Karpas-422 (cell line): ENCODE data around the gene TECR. TPM values are rescaled to one million over a fixed set of nuclear protein-coding genes. Genes with fewer than 3 reads are reported as not detected.

Source experiments
- DNase-seq: peaks from one replicate; pipeline ENCODE4 v3.0.0-alpha.2; 2015
- H2AFZ ChIP-seq: fragments of 200-600 bp; sonication (generic); 2 replicates; pipeline ENCODE4 v1.6.1; 2014; ENCODE audit warnings: antibody characterized with exemption, low read length, mixed read lengths
- H3K27ac ChIP-seq: fragments of 200-600 bp; sonication (generic); 2 replicates; pipeline ENCODE4 v1.5.1; 2014; ENCODE audit warnings: mild to moderate bottlenecking, low read length, moderate library complexity
- H3K27me3 ChIP-seq: fragments of 200-600 bp; sonication (generic); 2 replicates; pipeline ENCODE4 v1.6.1; 2014; ENCODE audit warnings: low read length, mixed read lengths
- H3K36me3 ChIP-seq: fragments of 200-600 bp; sonication (generic); 2 replicates; pipeline ENCODE4 v1.6.1; 2014; ENCODE audit warnings: low read length, mixed read lengths; ENCODE audit not compliant: insufficient read depth
- H3K4me1 ChIP-seq: fragments of 200-600 bp; sonication (generic); 2 replicates; pipeline ENCODE4 v1.6.1; 2014; ENCODE audit warnings: mild to moderate bottlenecking, low read length, mixed read lengths
- H3K4me2 ChIP-seq: fragments of 200-600 bp; sonication (generic); 2 replicates; pipeline ENCODE4 v1.6.1; 2014; ENCODE audit warnings: low read length, low read depth, mild to moderate bottlenecking; ENCODE audit not compliant: poor library complexity, severe bottlenecking
- H3K4me3 ChIP-seq: fragments of 200-600 bp; sonication (generic); 2 replicates; pipeline ENCODE4 v1.5.1; 2014; ENCODE audit warnings: mild to moderate bottlenecking, antibody characterized with exemption, low read length, mixed read lengths
- H3K79me2 ChIP-seq: fragments of 200-600 bp; sonication (generic); 2 replicates; pipeline ENCODE4 v1.6.1; 2014; ENCODE audit warnings: mild to moderate bottlenecking, low read length, mixed read lengths
- H3K9ac ChIP-seq: fragments of 200-600 bp; sonication (generic); 2 replicates; pipeline ENCODE4 v1.6.0; 2014; ENCODE audit warnings: low read length
- H3K9me2 ChIP-seq: fragments of 200-600 bp; sonication (generic), shearing (Covaris generic); replicated peaks from 2 replicates; pipeline ENCODE4 v1.6.0; 2014; ENCODE audit warnings: mild to moderate bottlenecking, low read length, moderate library complexity; ENCODE audit not compliant: insufficient read depth
- H3K9me3 ChIP-seq: fragments of 300-700, 200-600 bp; sonication (generic); 2 replicates; pipeline ENCODE4 v1.6.1; 2014; ENCODE audit warnings: low read length, mixed read lengths
- H4K20me1 ChIP-seq: fragments of 200-600 bp; sonication (generic); 2 replicates; pipeline ENCODE4 v1.6.1; 2014; ENCODE audit warnings: mild to moderate bottlenecking, antibody characterized with exemption, low read length, low read depth; ENCODE audit not compliant: insufficient read depth
- total RNA-seq: library from RNA; depleted of rRNA; stranded (reverse); fragments of >200 nt; shearing (Covaris generic); gene quantifications from 2 replicates; pipeline ENCODE4 v1.2.3, GENCODE V29; 2014; ENCODE audit warnings: low replicate concordance

The TECR gene
- total RNA-seq, 1 experiment from 2014 or later, result 81.4 TPM

DNA sequence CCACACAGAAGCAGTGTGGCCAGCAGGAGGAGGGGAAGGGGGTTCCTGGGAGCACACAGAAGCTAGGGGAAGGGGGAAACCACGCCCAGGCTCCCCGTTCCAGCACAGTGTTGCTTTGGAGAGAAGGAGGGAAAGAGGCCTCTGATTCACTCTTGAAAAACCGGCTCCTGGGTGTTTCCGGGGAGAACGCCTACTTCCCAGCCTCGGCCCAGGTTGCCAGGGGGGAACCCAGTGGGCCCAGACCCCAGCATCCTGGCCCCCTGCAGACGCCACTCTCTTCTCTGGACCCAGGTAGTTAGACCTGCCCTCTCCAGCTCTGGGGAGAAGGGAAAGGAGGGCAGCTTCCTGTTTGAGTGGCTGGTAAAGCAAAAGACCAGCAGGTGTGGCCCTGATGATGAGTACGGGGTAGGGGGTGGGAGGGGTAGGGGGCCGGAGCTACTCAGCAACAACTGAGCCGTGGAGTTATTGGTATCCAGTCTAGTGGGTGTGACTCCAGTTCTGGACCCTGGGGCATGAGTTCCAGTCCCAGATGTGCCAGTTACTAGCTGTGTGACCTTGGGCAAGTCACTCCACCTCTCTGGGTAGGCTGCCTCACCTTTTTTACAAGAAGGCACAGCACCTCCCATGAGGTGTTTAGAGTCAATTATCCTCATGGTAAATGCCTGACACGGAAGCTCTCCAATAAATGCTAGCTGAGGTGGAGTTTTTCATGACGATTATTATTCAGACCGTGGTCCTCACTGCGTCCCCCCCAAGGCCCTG lies 34.3 kb upstream of the TECR start:
- H3K9me3 ChIP-seq, result no peaks in the 10 kb centered on the region
- no peak for DNase-seq
- H3K79me2 ChIP-seq, result no peaks in the 10 kb centered on the region
- H3K27ac ChIP-seq, result no peak overlapping the region
- H4K20me1 ChIP-seq, result no peaks in the 10 kb centered on the region
- peak overlapping the region; percentile 57; the same call in 1 of the 2 replicates for H3K4me3 ChIP-seq
- no peaks in the 10 kb centered on the region for H3K27me3 ChIP-seq
- no peaks in the 10 kb centered on the region for H3K36me3 ChIP-seq
- H2AFZ ChIP-seq, result no peak overlapping the region
- H3K9me2 ChIP-seq, result no peaks in the 10 kb centered on the region
- peak overlapping the region; percentile 47 for H3K4me2 ChIP-seq
- H3K4me1 ChIP-seq, result peaks cover 4% of the 10 kb centered on the region
- peak overlapping the region; percentile 50; the same call in 1 of the 2 replicates for H3K9ac ChIP-seq

DNA sequence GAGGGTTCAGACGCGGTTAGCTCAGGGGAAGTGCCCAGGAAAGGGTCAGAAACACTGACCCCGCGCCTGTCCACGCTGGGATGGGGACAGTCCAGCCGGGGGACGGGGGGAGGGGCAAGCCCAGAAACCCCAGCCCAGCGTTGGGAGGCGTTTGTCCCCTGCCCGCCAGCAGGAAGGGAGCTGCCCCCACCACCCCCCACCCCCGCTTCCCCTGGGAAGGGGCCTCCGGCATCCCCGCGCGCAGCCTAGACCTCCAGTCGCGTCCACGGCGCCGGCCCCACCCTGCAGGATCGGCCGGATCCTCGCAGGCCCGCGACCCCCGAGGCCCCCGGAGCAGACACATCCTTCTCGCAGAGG lies 33.7 kb upstream of the TECR start:
- Histone ChIP-seq H3K27me3 (no peaks in the 10 kb centered on the region), H3K4me1 (peaks cover 4% of the 10 kb centered on the region), H3K27ac (no peak overlapping the region), H3K4me2 (peak overlapping the region; percentile 47), H3K36me3 (no peaks in the 10 kb centered on the region), H4K20me1 (no peaks in the 10 kb centered on the region), H3K4me3 (peak overlapping the region; percentile 57; the same call in 1 of the 2 replicates), H3K9ac (peak overlapping the region; percentile 50), H3K9me2 (no peaks in the 10 kb centered on the region), H3K79me2 (no peaks in the 10 kb centered on the region), H3K9me3 (no peaks in the 10 kb centered on the region), H2AFZ (no peak overlapping the region)
- no peak for DNase-seq

DNA sequence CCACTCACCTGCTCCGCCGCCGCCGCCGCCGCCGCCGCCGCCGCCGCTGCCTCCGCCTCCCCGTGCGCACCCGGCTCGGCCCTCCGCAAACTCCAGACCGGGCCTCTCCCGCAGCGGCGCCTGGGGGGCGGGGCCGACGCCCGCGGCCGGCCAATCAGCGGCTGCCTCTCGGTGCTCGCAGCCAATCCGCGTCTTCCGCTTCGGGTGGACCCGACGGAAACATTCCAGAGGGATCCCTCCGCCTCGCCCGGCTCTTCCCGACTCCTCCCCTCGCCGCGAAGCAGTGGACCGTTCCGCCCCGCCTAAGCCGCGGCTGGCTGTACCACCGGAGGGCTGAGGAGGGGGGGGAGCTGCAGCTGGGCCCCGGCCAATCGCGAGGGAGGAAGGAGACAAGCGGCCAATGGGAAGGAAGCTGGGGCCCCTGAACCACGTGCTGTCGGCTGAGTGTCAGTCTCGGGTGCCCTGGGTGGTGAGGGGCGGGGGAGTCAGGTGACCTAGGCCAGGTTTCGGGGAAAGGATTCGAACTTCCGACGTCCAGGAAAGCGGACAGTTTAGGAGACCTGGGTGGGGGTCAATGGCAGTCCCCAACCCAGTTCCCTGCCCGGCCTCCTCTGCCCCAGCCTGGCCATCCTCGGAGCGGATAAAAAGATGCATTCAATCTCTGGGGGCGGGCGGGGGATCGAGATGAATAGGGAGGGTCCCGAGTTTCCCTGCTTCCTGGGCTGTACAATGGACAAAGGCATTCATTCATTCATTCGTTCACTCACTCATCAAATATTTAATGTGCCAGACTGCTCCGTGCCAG lies 33.2 kb upstream of the TECR start, which contains the start of gene GIPC1:
TSS of gene GIPC1 (minus strand) at position 99 of the 805 bp plus-strand sequence. CDS start 13,151 bp downstream, outside the sequence.
- Histone ChIP-seq H3K79me2 (no peaks in the 10 kb centered on the region), H3K9me3 (no peaks in the 10 kb centered on the region), H2AFZ (no peak within 1 kb of the TSS), H3K27me3 (no peaks in the 10 kb centered on the region), H4K20me1 (no peaks in the 10 kb centered on the region), H3K9me2 (no peaks in the 10 kb centered on the region), H3K36me3 (no peaks in the 10 kb centered on the region), H3K4me3 (peak within 1 kb of the TSS; percentile 57; the same call in 1 of the 2 replicates), H3K4me2 (peak within 1 kb of the TSS; percentile 47), H3K27ac (no peak within 1 kb of the TSS), H3K4me1 (peaks cover 4% of the 10 kb centered on the region), H3K9ac (peak within 1 kb of the TSS; percentile 50)
- peak; percentile 81 for DNase-seq

DNA sequence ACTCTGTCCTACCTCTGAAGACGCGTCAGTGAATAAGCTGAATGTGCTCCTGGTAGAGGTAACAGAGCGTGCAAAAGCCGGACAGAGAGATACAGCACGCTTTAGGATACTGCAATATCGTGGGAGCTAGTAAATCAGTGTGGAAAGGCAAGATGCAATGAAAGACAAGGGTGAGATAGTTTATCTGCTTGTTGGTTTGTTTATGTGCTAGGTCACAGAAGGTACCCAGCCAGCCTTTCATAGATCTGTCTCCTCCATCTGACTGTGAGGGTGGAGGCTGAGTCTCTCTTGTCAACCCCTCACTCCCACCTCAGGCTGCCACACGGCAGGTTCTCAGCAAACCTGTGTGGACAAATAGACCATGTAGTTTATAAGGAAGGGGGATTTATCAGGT lies 32.6 kb upstream of the TECR start:
- H3K4me3 ChIP-seq, result no peak overlapping the region
- no peaks in the 10 kb centered on the region for H3K9me3 ChIP-seq
- no peaks in the 10 kb centered on the region for H3K9me2 ChIP-seq
- H3K4me1 ChIP-seq, result peaks cover 4% of the 10 kb centered on the region
- no peaks in the 10 kb centered on the region for H3K27me3 ChIP-seq
- no peak overlapping the region for H2AFZ ChIP-seq
- no peak overlapping the region for H3K27ac ChIP-seq
- H3K9ac ChIP-seq, result no peak overlapping the region
- no peaks in the 10 kb centered on the region for H3K79me2 ChIP-seq
- DNase-seq, result peak; percentile 40
- no peaks in the 10 kb centered on the region for H3K36me3 ChIP-seq
- H4K20me1 ChIP-seq, result no peaks in the 10 kb centered on the region
- no peak overlapping the region for H3K4me2 ChIP-seq

DNA sequence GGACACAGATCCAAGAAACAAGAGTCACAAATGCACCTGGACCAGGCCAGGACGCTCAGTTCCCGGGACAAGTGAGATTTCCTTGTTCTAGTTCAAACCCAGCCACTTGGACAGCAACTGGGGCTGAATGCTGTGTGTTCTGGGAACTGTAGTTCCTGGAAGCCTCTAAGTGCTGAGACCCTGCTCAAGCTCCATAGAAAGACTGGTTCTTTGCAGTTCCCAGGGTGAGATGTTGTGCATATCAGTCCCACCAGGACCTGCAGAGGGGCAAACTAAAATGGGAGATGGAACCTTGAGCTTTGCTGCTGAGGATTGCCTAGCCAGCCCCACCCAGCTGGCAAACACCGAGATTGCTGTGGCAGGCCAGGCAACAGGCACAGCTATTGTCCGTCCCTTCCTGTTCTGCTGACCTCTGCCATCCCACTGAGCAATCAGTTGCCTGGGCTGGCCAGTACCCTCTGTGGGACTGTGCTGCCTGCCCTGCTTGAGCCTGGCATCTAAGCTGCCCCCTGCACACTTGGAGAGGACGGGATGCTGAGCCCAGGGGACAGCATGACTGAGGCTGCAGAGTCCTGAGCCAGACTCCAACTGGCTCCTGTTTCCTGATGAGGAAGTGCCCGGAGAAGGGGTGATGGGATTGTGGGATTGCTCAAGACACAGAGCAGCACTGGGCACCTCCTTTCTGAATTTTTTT lies 32.0 kb upstream of the TECR start:
- Histone ChIP-seq H3K27me3 (no peaks in the 10 kb centered on the region), H3K4me3 (no peak overlapping the region), H3K27ac (no peak overlapping the region), H3K9me2 (no peaks in the 10 kb centered on the region), H3K79me2 (no peaks in the 10 kb centered on the region), H3K9me3 (no peaks in the 10 kb centered on the region), H3K4me2 (no peak overlapping the region), H2AFZ (no peak overlapping the region), H3K4me1 (peaks cover 4% of the 10 kb centered on the region), H4K20me1 (no peaks in the 10 kb centered on the region), H3K9ac (no peak overlapping the region), H3K36me3 (no peaks in the 10 kb centered on the region)
- peak; percentile 37 for DNase-seq

DNA sequence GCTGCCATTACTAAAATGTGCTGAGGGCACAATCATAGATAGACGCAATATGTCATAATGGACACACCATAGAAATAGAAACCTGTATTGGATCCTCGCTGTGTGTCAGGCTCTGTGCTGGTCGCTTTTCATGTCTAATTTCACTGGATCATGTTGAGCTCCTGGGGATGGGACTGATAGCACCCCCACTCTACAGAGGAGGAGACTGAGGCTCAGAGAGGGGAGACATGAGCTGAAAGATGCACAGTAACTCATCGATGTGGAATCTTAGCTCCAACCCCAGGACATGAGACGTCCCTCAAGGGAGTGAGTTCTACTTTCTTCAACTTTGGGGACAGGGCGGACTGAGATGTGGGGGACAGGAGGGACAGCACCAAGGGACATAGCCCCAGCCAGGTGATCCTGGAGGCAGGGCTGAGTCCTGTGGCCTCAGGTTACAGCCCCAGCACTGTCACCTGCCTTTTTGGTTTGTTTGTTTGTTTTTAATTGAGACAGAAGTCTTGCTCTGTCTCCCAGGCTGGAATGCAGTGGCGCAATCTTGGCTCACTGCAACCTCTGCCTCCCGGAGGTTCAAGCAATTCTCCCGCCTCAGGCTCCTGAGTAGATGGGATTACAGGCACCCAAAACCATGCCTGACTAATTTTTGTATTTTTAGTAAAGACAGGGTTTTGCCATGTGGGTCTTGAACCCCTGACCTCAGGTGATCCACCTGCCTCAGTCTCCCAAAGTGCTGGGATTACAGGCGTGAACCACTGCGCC lies 26.9 kb upstream of the TECR start:
- no peak overlapping the region for H3K9ac ChIP-seq
- H3K4me2 ChIP-seq, result no peak overlapping the region

DNA sequence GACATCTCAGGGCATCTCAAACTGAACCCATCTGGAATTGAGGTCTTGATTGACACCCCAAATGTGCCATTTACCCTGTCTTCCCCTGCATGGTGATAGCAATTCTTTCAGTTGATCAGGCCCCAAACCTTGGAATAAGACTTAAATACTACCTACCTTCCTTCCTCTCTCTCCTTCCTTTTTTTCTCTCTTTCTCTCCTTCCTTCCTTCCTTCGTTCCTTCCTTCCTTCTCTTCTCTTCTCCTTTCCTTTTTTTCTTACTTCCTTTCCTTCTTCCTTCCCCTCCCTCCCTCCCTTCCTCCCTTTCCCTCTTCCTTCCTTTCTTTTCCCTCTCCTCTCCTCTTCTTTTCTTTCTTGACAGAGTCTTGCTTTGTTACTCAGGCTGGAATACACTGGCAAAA lies 26.1 kb upstream of the TECR start:
- peaks cover 2% of the 10 kb centered on the region; the same call in 1 of the 2 replicates for H3K4me1 ChIP-seq
- no peak overlapping the region for H3K27ac ChIP-seq
- H3K36me3 ChIP-seq, result no peaks in the 10 kb centered on the region
- no peak overlapping the region for H2AFZ ChIP-seq
- H3K9me3 ChIP-seq, result no peaks in the 10 kb centered on the region
- H3K4me2 ChIP-seq, result no peak overlapping the region
- no peaks in the 10 kb centered on the region for H3K27me3 ChIP-seq
- H4K20me1 ChIP-seq, result no peaks in the 10 kb centered on the region
- H3K9me2 ChIP-seq, result no peaks in the 10 kb centered on the region
- no peak overlapping the region for H3K9ac ChIP-seq
- H3K79me2 ChIP-seq, result no peaks in the 10 kb centered on the region
- no peak overlapping the region for H3K4me3 ChIP-seq
- no peak for DNase-seq

More for the DNA sequence above, 26.9 kb upstream of the TECR start:
- Histone ChIP-seq H4K20me1 (no peaks in the 10 kb centered on the region), H3K9me3 (no peaks in the 10 kb centered on the region), H3K79me2 (no peaks in the 10 kb centered on the region), H3K27ac (no peak overlapping the region), H3K27me3 (no peaks in the 10 kb centered on the region), H3K4me3 (no peak overlapping the region), H3K4me1 (peaks cover 2% of the 10 kb centered on the region; the same call in 1 of the 2 replicates), H3K36me3 (no peaks in the 10 kb centered on the region), H2AFZ (no peak overlapping the region), H3K9me2 (no peaks in the 10 kb centered on the region)
- no peak for DNase-seq
